Stimulated activated CD4-positive, alpha-beta T cell treated with anti-CD3 and anti-CD28 coated beads, Interleukin-2, amount 100 ng/mL, for 4 hours (primary cell): ENCODE results near the gene AASDHPPT.
"Not testable (repeated sequence)": the region's sequence is repeated elsewhere in the genome, so short reads cannot be mapped to it uniquely, and the experiment has no call there.

Experiments used
- DNase-seq: peaks from one replicate; pipeline ENCODE4 v3.0.0-alpha.2; 2020; ENCODE audit warnings: low read depth

AASDHPPT gene

DNA sequence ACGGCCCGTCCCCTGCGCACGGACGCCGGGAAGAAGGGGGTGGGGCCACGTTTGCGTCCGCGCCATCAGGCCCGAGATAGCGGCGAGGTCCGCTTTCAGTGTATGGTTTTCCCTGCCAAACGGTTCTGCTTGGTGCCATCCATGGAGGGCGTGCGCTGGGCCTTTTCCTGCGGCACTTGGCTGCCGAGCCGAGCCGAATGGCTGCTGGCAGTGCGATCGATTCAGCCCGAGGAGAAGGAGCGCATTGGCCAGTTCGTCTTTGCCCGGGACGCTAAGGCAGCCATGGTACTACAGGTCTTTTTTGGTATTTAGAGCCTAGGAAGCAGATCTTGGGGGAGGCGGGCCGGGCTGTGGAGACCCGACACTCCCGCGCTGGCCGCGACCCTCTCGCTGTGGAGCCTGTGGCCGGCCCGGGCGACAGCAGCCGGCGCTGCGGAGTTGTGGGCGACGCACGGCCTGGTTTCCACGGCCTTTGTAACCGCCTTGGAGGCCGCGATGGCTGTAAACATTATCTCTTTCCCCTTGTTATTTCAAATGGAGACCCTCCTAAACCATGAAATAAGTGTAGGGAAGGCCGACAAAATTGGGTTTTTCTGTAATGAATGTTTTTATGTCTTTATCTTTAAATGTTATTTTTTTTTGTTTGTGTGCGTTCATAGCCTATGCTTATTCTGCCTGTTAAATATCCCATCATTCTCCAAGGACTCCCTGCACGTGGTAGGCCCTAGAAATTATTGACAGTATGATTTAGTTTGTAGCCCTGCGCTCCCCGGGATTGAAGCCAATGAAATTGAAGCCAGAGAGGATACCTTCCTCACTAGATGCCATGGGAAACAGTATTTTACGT, at the start of gene AASDHPPT:
Gene AASDHPPT, plus strand, starts transcription at position 54 of the 847 bp plus-strand sequence. Its CDS starts 49 bp downstream, at position 103.
- DNase-seq: no peak

DNA sequence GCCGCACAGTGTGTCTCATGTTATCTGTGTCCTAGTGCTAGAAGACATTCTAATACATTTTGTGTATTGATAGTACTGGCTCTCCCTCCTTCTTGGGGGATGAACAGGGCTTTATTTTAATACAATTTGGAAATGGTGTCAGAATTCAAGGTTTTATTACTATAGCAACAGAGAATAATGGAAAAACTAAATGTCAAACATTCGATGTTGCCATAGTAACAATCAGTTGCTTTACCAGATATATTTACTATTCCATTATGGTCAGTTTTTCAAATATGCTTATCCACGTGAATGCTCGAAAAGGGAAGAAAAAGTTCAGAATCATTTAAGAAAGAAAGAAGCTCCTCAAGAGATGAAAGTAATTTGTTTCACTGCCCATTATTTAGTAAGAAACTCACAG, 46.9 kb upstream of the AASDHPPT start:
- no peak for DNase-seq

- no peak for DNase-seq
Observed at GRCh38 chr11:106031202-106031810, 46.2 kb upstream of the AASDHPPT start.

GRCh38 chr11:106031936-106032335, 45.5 kb upstream of the AASDHPPT start:
- DNase-seq: no peak

DNA sequence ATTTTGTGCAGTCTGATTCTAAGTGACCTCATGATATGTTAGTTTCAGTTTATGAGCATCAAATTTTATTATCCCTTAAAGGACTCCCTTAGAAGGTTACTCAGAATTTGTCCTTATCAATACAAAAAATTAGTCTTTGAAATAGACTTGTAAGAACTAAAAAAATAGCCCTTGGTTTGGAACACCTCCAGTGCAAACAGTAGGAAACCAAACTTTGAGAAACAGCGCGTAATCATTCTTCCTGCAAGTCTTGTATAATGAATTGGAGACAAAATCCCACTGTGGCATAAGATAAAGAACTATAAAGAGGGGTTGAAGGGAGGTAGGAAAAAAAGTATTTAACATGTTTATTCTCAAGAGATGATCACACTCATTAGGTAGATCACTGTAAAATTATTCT, 44.6 kb upstream of the AASDHPPT start:
- DNase-seq: no peak

DNA sequence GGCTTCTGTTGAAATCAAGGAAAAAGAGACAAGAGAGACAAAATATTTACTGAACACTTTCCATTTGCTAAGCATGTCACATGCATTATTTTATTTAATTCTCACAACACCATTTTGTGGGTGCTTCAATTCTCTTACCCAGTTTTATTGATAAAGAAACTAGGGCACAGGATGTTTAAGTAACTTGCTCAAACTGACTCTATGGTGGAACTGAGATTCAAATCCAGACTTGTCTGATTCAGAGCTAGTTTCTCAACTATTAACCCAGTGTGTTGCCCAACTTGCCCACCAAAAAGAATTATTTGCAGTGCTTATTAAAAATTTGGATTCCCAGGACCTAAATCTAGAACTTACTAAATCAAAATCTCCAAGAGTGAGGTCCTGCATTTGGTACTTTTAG, 33.9 kb upstream of the AASDHPPT start:
- DNase-seq: no peak

- no peak for DNase-seq
Observed at GRCh38 chr11:106047631-106048030, 29.8 kb upstream of the AASDHPPT start.

DNA sequence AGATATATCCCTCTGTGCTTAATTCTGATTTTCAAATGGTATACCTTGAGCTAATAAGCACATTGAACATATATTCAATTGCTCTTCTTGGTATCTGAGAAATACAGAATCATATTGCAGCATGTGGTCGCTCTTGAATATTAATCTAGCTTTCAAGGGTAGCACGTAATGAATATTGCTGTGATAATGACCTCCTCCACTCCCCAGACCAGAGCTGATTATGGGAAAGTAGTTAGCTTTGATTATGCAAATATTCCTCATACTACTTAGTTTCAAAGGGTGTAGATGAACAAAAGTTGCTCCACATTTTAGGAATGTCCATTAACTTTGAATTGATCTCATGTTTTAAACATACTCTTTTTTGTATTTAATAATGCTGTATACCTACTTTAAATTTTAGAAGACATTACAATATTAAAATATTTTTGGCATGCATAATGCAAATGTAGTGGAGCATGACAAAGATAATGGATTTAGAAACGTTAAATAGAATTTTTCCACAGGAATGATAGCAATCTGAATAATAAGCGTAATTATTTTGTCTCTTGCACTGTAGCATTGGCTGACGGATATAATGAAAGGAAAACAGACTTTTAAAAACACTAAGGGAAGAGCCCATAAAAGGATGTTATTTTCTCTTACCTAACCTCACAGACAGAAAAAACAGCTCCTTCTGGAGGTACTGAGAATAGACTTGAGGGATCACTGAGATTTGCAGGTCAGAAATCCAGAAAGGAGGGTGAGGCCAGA, 27.6 kb upstream of the AASDHPPT start:
- DNase-seq: no peak

DNA sequence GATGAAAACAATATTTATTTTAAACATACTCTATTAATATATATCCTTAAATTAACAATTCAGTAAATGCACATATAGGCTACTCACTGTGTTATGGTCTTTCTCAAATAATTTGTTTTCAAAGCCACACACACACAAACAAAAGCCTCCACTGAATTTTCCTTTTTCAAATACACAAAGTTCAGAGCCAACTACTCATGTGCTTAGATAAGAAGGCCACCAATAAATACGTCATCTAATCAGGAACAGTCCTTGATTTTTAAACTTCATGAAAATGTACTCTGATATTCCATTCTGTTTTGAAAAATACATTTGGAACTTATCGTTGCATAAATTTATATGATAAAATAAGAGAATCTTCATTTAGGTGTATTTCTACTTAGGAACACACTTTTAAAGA, 26.4 kb upstream of the AASDHPPT start:
- DNase-seq: no peak

- not testable (repeated sequence) for DNase-seq
Observed at GRCh38 chr11:106058377-106058776, 19.1 kb upstream of the AASDHPPT start.

GRCh38 chr11:106059617-106060016, 17.8 kb upstream of the AASDHPPT start:
- no peak for DNase-seq

DNA sequence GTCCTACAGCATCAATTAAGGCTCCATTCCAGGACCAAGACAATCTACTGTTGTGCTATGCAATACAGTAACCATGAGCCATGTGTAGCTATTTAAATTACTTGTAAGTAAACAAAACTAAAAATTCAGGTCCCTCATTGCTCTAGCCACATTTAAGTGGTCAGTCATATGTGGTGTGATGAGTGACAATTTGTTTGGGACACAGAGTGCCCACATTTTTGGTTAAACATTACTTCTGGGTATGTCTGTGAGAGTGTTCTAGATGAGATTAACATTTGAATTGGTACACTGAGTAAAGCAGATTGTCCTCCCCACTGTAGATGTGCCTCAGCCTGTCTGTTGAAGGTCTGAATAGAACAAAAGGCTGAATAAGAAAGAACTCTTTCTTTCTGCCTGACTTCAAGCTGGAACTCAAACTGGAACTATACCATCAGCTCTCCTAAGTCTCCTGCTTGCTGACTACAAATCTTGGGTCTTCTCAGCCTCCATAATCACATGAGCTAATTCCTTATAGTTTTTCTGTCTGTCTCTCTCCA, 16.1 kb upstream of the AASDHPPT start:
- DNase-seq: no peak

DNA sequence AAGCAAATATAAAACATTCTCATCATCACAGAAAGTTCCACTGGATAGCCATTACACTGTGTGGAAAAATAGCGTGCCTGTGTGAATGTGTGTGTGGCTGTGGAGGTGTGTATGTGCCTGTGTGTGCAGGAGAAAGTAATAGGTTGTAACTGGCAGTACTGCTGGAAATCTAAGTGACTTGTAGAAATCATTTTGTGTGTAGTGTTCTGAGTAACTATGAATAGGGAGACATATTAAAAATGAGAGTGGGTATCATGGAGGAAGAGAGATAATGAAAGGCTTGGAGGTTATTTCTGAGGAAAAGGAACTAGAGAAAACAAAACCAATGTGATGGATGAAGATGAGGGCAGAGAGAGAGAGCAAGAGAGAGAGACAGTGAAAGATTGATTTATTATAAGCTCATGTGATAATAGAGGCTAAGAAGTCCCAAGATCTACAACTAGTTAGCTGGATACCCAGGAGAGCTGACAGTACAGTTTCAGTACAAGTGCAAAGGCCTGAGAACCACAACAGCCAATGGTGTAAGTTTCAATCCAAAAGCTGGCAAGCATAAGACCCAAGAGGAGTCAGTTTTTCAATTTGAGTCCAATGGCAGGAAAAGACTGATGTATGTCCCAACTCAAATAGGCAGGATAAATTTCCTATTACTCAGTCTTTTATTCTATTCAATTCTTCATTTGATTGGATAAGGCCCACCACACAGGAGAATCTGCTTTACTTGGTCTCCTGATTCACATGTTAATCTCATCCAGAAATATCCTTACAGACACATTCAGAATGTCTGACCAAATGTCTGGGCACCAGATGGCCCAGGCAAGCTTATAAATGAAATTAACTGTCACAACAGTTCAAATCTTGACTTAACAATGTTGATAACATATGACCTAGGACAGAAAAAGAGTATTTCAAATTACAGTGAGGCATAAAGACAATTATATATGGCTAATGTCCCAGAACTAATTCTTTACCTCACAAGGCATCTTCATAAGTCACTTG, 15.2 kb upstream of the AASDHPPT start:
- no peak for DNase-seq

DNA sequence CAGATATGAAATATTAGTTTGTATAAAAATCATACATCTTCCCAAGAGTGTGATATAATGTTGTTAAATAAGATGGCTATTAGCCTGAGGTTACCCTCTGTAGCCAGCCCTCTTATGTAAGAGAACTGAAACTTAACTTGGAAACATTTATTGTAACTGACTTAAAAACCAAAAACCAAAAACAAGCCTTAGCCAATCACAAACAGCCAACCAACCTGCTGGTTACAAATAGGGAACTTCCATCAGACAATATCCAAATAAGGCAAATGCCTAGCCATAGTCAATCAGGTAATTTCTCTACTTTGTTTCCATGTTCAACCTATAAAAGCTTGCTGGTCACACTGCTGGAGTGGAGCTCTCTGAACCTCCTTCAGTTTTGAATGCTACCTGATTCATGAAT, 14.5 kb upstream of the AASDHPPT start:
- no peak for DNase-seq

GRCh38 chr11:106070606-106071005, 6.9 kb upstream of the AASDHPPT start:
- DNase-seq: no peak

DNA sequence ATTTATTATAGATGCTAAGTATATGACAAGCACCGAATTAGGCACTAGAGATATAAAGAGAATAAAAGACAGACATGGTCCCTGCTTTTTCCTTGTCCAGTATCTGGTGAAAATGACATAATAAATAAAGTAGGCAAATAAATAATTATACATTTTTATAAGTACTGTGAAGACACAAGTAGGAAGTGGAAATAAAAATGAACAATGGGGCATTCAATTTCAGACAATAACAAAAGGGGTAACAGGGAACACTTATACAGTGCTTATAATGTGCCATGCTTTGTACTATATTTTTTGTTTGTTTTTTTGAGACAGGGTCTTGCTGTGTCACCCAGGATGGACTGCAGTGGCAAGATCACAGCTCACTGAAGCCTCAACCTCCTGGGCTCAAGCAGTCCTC, 4.7 kb upstream of the AASDHPPT start:
- DNase-seq: no peak

- no peak for DNase-seq
Observed at GRCh38 chr11:106076171-106076918, 1.1 kb upstream of the AASDHPPT start.

GRCh38 chr11:106076919-106077608, 398 bp upstream of the AASDHPPT start, which contains the start of gene KBTBD3:
KBTBD3 (minus strand) TSS chr11:106077347; CDS start chr11:106059097, 18,250 bp downstream.
- peak; percentile 98 for DNase-seq

GRCh38 chr11:106082096-106082495, 4.6 kb downstream of the AASDHPPT start:
- DNase-seq: no peak

DNA sequence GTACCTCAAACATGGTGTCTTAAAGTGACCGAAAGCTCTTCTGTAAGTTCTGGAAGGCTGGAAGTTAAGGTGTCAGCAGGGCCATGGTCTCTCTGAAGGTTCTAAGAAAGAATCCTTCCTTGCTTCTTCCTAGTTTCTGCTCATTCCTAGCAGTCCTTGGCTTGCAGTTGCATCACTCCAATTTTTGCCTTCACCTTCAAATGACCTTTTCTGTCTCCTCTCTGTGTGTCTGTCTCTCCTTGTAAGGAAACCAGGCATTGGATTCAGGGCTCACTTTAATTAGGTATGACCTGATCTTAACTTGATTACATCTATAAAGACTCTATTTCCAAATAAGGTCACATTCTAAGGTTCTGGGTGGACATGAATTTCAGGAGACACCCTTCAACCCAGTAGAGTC, 8.7 kb downstream of the AASDHPPT start:
- DNase-seq: no peak
